ENCODE data around the gene MDGA2.

Gene MDGA2

GRCh38 chr14:47509957-47510356 lies 165.4 kb downstream of the MDGA2 start:
- Histone ChIP-seq H3K23ac (ENCODE audit: low read depth, low read length, poor library complexity) (no peak overlapping the region), H2BK120ac (ENCODE audit: low read depth, low read length) (no peak overlapping the region), H4K91ac (ENCODE audit: low read depth, low read length, poor library complexity) (no peak overlapping the region), H4K8ac (ENCODE audit: low read depth, low read length) (no peak overlapping the region), H3K4me3 (ENCODE audit: low read length in 2 of 2) (no peak overlapping the region), H3K9me3 (replicated peaks in 1 of 2; ENCODE audit: control insufficient read depth in 2 of 2, insufficient read depth in 1 of 2, low read depth in 1 of 2, low read length in 2 of 2) (no peaks in the 10 kb centered on the region), H3K36me3 (replicated peaks in 1 of 2; ENCODE audit: control insufficient read depth in 2 of 2, insufficient read depth in 2 of 2, low read length in 2 of 2) (no peaks in the 10 kb centered on the region), H3K27me3 (ENCODE audit: control insufficient read depth in 3 of 3, insufficient read depth in 3 of 3, low read depth in 1 of 3, low read length in 3 of 3) (no peaks in the 10 kb centered on the region), H3K79me1 (ENCODE audit: low read depth, low read length) (no peaks in the 10 kb centered on the region), H3K27ac (replicated peaks; ENCODE audit: low read length) (no peak overlapping the region), H2AK5ac (ENCODE audit: low read depth, low read length) (no peak overlapping the region), H2BK15ac (ENCODE audit: low read length) (no peak overlapping the region), H3K4me1 (ENCODE audit: control insufficient read depth in 2 of 2, insufficient read depth in 1 of 2, low read depth in 1 of 2, low read length in 2 of 2) (peaks cover 0 to 9% of the 10 kb centered on the region in 2 donors), H3K18ac (ENCODE audit: low read length) (no peak overlapping the region), H3K9ac (ENCODE audit: low read depth, low read length, poor library complexity) (no peak overlapping the region), H3K14ac (ENCODE audit: low read length) (no peak overlapping the region), H2AFZ (ENCODE audit: low read length) (no peak overlapping the region), H2BK5ac (ENCODE audit: low read length) (no peak overlapping the region), H3K4me2 (ENCODE audit: insufficient read depth, low read length, poor library complexity, severe bottlenecking) (no peak overlapping the region), H3K4ac (ENCODE audit: low read length) (no peak overlapping the region), H2BK12ac (ENCODE audit: low read length) (no peak overlapping the region)
- no CpG with 5 or more reads among the region's 5 CpGs for whole genome bisulfite sequencing, 2 donors (ENCODE audit: extremely low coverage in 2 of 2, insufficient read length in 2 of 2, insufficient replicate concordance in 1 of 2)
- DNase-seq (ENCODE audit: low spot score) = no peak

GRCh38 chr14:47507861-47508260 lies 167.5 kb downstream of the MDGA2 start:
- Histone ChIP-seq H3K27me3 (ENCODE audit: control insufficient read depth in 3 of 3, insufficient read depth in 3 of 3, low read depth in 1 of 3, low read length in 3 of 3) (no peaks in the 10 kb centered on the region), H3K27ac (replicated peaks; ENCODE audit: low read length) (no peak overlapping the region), H3K4me3 (ENCODE audit: low read length in 2 of 2) (no peak overlapping the region), H2BK15ac (ENCODE audit: low read length) (no peak overlapping the region), H2BK120ac (ENCODE audit: low read depth, low read length) (no peak overlapping the region), H3K4me2 (ENCODE audit: insufficient read depth, low read length, poor library complexity, severe bottlenecking) (no peak overlapping the region), H2AFZ (ENCODE audit: low read length) (peak overlapping the region; percentile 11), H3K4ac (ENCODE audit: low read length) (no peak overlapping the region), H3K4me1 (ENCODE audit: control insufficient read depth in 2 of 2, insufficient read depth in 1 of 2, low read depth in 1 of 2, low read length in 2 of 2) (peaks cover 0 to 9% of the 10 kb centered on the region in 2 donors), H2AK5ac (ENCODE audit: low read depth, low read length) (no peak overlapping the region), H3K9ac (ENCODE audit: low read depth, low read length, poor library complexity) (no peak overlapping the region), H4K8ac (ENCODE audit: low read depth, low read length) (no peak overlapping the region), H4K91ac (ENCODE audit: low read depth, low read length, poor library complexity) (no peak overlapping the region), H3K9me3 (replicated peaks in 1 of 2; ENCODE audit: control insufficient read depth in 2 of 2, insufficient read depth in 1 of 2, low read depth in 1 of 2, low read length in 2 of 2) (no peaks in the 10 kb centered on the region), H3K14ac (ENCODE audit: low read length) (no peak overlapping the region), H3K79me1 (ENCODE audit: low read depth, low read length) (no peaks in the 10 kb centered on the region), H3K23ac (ENCODE audit: low read depth, low read length, poor library complexity) (no peak overlapping the region), H3K36me3 (replicated peaks in 1 of 2; ENCODE audit: control insufficient read depth in 2 of 2, insufficient read depth in 2 of 2, low read length in 2 of 2) (no peaks in the 10 kb centered on the region), H2BK5ac (ENCODE audit: low read length) (no peak overlapping the region), H2BK12ac (ENCODE audit: low read length) (no peak overlapping the region), H3K18ac (ENCODE audit: low read length) (no peak overlapping the region)
- DNase-seq (ENCODE audit: low spot score) = no peak
- WGBS, 2 donors (ENCODE audit: extremely low coverage in 2 of 2, insufficient read length in 2 of 2, insufficient replicate concordance in 1 of 2) = no CpG with 5 or more reads among the region's 2 CpGs

GRCh38 chr14:47500369-47500768 lies 175.0 kb downstream of the MDGA2 start:
- H2AK5ac ChIP-seq (ENCODE audit: low read depth, low read length) = no peak overlapping the region
- DNase-seq (ENCODE audit: low spot score) = no peak
- H4K91ac ChIP-seq (ENCODE audit: low read depth, low read length, poor library complexity) = no peak overlapping the region
- no peaks in the 10 kb centered on the region for H3K36me3 ChIP-seq (replicated peaks in 1 of 2; ENCODE audit: control insufficient read depth in 2 of 2, insufficient read depth in 2 of 2, low read length in 2 of 2)
- H2BK5ac ChIP-seq (ENCODE audit: low read length) = no peak overlapping the region
- H3K27me3 ChIP-seq (ENCODE audit: control insufficient read depth in 3 of 3, insufficient read depth in 3 of 3, low read depth in 1 of 3, low read length in 3 of 3) = no peaks in the 10 kb centered on the region
- no peak overlapping the region for H2BK12ac ChIP-seq (ENCODE audit: low read length)
- H3K14ac ChIP-seq (ENCODE audit: low read length) = no peak overlapping the region
- H2BK120ac ChIP-seq (ENCODE audit: low read depth, low read length) = no peak overlapping the region
- no peaks in the 10 kb centered on the region for H3K79me1 ChIP-seq (ENCODE audit: low read depth, low read length)
- no peak overlapping the region for H2AFZ ChIP-seq (ENCODE audit: low read length)
- H3K4ac ChIP-seq (ENCODE audit: low read length) = no peak overlapping the region
- H3K23ac ChIP-seq (ENCODE audit: low read depth, low read length, poor library complexity) = no peak overlapping the region
- H3K4me3 ChIP-seq (ENCODE audit: low read length in 2 of 2) = no peak overlapping the region
- H3K4me2 ChIP-seq (ENCODE audit: insufficient read depth, low read length, poor library complexity, severe bottlenecking) = no peak overlapping the region
- no peak overlapping the region for H4K8ac ChIP-seq (ENCODE audit: low read depth, low read length)
- H3K4me1 ChIP-seq (ENCODE audit: control insufficient read depth in 2 of 2, insufficient read depth in 1 of 2, low read depth in 1 of 2, low read length in 2 of 2) = no peaks in the 10 kb centered on the region
- H3K9ac ChIP-seq (ENCODE audit: low read depth, low read length, poor library complexity) = no peak overlapping the region
- WGBS, 2 donors (ENCODE audit: extremely low coverage in 2 of 2, insufficient read length in 2 of 2, insufficient replicate concordance in 1 of 2) = no CpG with 5 or more reads among the region's 1 CpG
- H3K27ac ChIP-seq (replicated peaks; ENCODE audit: low read length) = no peak overlapping the region
- H2BK15ac ChIP-seq (ENCODE audit: low read length) = no peak overlapping the region
- H3K9me3 ChIP-seq (replicated peaks in 1 of 2; ENCODE audit: control insufficient read depth in 2 of 2, insufficient read depth in 1 of 2, low read depth in 1 of 2, low read length in 2 of 2) = peaks cover 2 to 7% of the 10 kb centered on the region in 2 donors
- H3K18ac ChIP-seq (ENCODE audit: low read length) = no peak overlapping the region

- H3K9me3 ChIP-seq (replicated peaks in 1 of 2; ENCODE audit: control insufficient read depth in 2 of 2, insufficient read depth in 1 of 2, low read depth in 1 of 2, low read length in 2 of 2) = no peaks in the 10 kb centered on the region
- no peaks in the 10 kb centered on the region for H3K36me3 ChIP-seq (replicated peaks in 1 of 2; ENCODE audit: control insufficient read depth in 2 of 2, insufficient read depth in 2 of 2, low read length in 2 of 2)
- no peak for DNase-seq (ENCODE audit: low spot score)
- H3K27me3 ChIP-seq (ENCODE audit: control insufficient read depth in 3 of 3, insufficient read depth in 3 of 3, low read depth in 1 of 3, low read length in 3 of 3) = no peaks in the 10 kb centered on the region
- H3K9ac ChIP-seq (ENCODE audit: low read depth, low read length, poor library complexity) = no peak overlapping the region
- H3K79me1 ChIP-seq (ENCODE audit: low read depth, low read length) = no peaks in the 10 kb centered on the region
- H3K14ac ChIP-seq (ENCODE audit: low read length) = no peak overlapping the region
- H4K8ac ChIP-seq (ENCODE audit: low read depth, low read length) = no peak overlapping the region
- no peak overlapping the region for H4K91ac ChIP-seq (ENCODE audit: low read depth, low read length, poor library complexity)
- no peak overlapping the region for H3K4ac ChIP-seq (ENCODE audit: low read length)
- no peak overlapping the region for H3K4me3 ChIP-seq (ENCODE audit: low read length in 2 of 2)
- no peaks in the 10 kb centered on the region for H3K4me1 ChIP-seq (ENCODE audit: control insufficient read depth in 2 of 2, insufficient read depth in 1 of 2, low read depth in 1 of 2, low read length in 2 of 2)
- H2BK5ac ChIP-seq (ENCODE audit: low read length) = no peak overlapping the region
- no peak overlapping the region for H2BK12ac ChIP-seq (ENCODE audit: low read length)
- no peak overlapping the region for H3K18ac ChIP-seq (ENCODE audit: low read length)
- H3K27ac ChIP-seq (replicated peaks; ENCODE audit: low read length) = no peak overlapping the region
- no peak overlapping the region for H2AK5ac ChIP-seq (ENCODE audit: low read depth, low read length)
- H3K4me2 ChIP-seq (ENCODE audit: insufficient read depth, low read length, poor library complexity, severe bottlenecking) = no peak overlapping the region
- H2BK15ac ChIP-seq (ENCODE audit: low read length) = no peak overlapping the region
- no peak overlapping the region for H2AFZ ChIP-seq (ENCODE audit: low read length)
- no peak overlapping the region for H3K23ac ChIP-seq (ENCODE audit: low read depth, low read length, poor library complexity)
- H2BK120ac ChIP-seq (ENCODE audit: low read depth, low read length) = no peak overlapping the region
- WGBS, 2 donors (ENCODE audit: extremely low coverage in 2 of 2, insufficient read length in 2 of 2, insufficient replicate concordance in 1 of 2) = no CpG with 5 or more reads among the region's 4 CpGs
These were observed 184.6 kb downstream of the MDGA2 start for GRCh38 chr14:47490766-47491165.

All from neuronal stem cell (in vitro differentiated cells).